AG09309 (cell line): ENCODE results near the gene NSG1.

Source experiments
- DNase-seq: peaks from one replicate; pipeline ENCODE4 v3.0.0-alpha.2; 2010; ENCODE audit warnings: low read depth
- H3K4me3 ChIP-seq: 2 replicates; pipeline ENCODE4 v1.5.1; 2011; ENCODE audit warnings: mild to moderate bottlenecking, low read depth, low read length, moderate library complexity; ENCODE audit not compliant: control insufficient read depth
- TF ChIP-seq, protein P1 (sequence below): IDR thresholded peaks from 2 replicates; pipeline ENCODE4 v1.5.1; 2011; ENCODE audit warnings: mild to moderate bottlenecking, low read depth, low read length, inconsistent platforms; ENCODE audit not compliant: insufficient read depth, control insufficient read depth; ENCODE audit errors: missing control alignments

The NSG1 gene

DNA sequence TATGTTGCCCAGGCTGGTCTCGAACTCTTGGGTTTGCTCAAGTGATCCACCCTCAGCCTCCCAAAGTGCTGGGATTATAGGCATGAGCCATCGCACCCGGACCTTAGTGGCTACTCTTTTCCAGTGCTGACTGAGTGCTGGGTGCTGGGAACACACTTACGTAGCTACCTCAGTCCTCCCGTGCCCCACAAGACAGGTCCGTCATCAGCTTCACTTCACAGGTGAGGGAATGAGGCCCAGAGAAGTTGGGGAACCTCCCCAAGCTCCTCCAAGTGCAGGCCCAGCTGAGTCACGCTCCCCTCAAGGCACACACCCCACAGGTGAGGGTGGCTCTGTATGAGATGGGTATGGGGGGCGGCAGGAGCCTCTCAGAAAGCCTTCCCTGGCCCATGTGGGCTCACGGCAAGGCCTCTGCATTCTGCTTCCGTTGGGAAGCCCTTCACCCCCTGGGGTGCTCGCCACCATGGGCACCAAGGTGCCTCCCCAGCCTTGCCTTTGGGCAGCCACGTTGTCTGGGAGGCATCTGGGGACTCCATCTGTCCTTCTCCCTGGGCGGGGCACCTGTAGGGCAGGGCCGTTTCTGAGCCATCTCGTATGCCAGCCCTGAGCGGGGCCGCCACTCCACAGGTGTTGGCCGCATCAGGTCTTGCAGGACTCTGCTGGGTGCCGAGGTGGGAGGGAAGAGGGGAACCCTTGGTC is 28.4 kb downstream of the NSG1 start:
- TF ChIP-seq, protein P1, sequence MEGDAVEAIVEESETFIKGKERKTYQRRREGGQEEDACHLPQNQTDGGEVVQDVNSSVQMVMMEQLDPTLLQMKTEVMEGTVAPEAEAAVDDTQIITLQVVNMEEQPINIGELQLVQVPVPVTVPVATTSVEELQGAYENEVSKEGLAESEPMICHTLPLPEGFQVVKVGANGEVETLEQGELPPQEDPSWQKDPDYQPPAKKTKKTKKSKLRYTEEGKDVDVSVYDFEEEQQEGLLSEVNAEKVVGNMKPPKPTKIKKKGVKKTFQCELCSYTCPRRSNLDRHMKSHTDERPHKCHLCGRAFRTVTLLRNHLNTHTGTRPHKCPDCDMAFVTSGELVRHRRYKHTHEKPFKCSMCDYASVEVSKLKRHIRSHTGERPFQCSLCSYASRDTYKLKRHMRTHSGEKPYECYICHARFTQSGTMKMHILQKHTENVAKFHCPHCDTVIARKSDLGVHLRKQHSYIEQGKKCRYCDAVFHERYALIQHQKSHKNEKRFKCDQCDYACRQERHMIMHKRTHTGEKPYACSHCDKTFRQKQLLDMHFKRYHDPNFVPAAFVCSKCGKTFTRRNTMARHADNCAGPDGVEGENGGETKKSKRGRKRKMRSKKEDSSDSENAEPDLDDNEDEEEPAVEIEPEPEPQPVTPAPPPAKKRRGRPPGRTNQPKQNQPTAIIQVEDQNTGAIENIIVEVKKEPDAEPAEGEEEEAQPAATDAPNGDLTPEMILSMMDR = no peak
- DNase-seq = no peak
- no peak overlapping the region for H3K4me3 ChIP-seq

- H3K4me3 ChIP-seq = no peak overlapping the region
- TF ChIP-seq, protein P1 = no peak
- DNase-seq = no peak
Measured at GRCh38 chr4:4415806-4416805, 29.2 kb downstream of the NSG1 start.

DNA sequence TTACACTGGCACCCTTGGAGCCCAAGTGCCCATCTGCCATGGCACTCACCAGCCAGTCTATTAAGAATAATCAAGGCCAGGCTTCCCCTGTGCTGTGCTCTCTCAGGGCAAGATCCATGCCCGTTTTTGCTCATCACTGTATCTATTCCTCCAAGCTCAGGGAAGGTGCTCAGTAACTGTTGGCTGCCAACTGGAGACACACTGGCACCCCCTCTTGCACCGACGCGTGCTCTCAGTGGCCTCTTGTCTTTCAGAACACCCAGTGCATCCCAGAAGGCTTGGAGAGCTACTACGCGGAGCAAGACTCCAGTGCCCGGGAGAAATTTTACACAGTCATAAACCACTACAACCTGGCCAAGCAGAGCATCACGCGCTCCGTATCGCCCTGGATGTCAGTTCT is 30.1 kb downstream of the NSG1 start:
- TF ChIP-seq, protein P1 = no peak
- DNase-seq = no peak
- H3K4me3 ChIP-seq = no peak overlapping the region

- no peak for DNase-seq
- H3K4me3 ChIP-seq = no peak overlapping the region
- TF ChIP-seq, protein P1 = no peak
Measured at GRCh38 chr4:4417886-4418285, 31.0 kb downstream of the NSG1 start.

DNA sequence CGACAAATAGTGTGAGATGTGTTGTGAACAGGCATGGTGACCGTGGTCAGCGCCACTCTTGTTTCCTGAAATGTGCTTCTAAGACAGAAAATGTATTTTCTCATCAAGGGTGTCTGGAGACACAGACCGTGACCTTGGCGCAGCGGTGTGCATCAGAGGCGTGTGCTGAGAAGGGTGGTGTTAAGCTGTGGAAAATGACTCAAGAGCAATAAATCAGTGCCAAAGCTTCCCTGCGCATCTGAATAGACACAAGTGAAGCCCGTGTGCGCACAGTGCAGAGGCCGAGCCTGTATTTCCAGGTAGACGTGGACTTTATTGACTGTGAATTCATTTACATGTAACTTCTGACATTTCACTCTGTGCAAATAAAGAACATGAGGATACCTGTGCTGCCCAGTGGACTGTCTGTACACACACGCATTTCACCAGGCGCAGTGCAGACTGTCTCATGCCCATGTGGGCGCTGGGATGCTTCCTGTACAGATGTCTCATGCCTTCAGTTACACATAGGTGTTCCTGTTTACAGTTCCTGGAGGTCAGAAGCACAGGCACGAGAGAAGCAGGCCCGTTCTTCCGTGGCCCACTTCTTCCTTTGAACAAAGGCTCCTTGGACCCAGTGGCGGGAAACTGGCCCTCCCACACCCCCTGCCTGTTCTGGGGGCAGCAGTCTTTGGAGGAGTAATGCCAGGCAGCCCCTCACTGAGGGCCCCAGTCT is 31.9 kb downstream of the NSG1 start:
- no peak for DNase-seq

GRCh38 chr4:4419896-4420295 is 33.0 kb downstream of the NSG1 start:
- no peak overlapping the region for H3K4me3 ChIP-seq
- TF ChIP-seq, protein P1 = no peak
- no peak for DNase-seq

More for the DNA sequence above, 31.9 kb downstream of the NSG1 start:
- TF ChIP-seq, protein P1 = no peak
- no peak overlapping the region for H3K4me3 ChIP-seq
